Ascending aorta (tissue), 2 donors: Measurements from ENCODE around the gene SMYD2. TPM values are rescaled to one million over a fixed set of nuclear protein-coding genes. Genes with fewer than 3 reads are reported as not detected.

Source experiments
- DNase-seq, 2 donors: peaks; one replicate each; pipeline ENCODE4 v3.0.0-alpha.2; 2019; ENCODE audit warnings: low spot score in 2 of 2
- H3K27ac ChIP-seq, 2 donors: fragments of 200-600 bp; sonication (generic); one replicate each; pipeline ENCODE4 v1.5.1; 2016 to 2017; ENCODE audit warnings: mild to moderate bottlenecking in 1 of 2
- H3K27me3 ChIP-seq: fragments of 200-600 bp; sonication (generic); one replicate; pipeline ENCODE4 v1.5.1; 2017
- H3K36me3 ChIP-seq, 2 donors: fragments of 200-600 bp; sonication (generic); one replicate each; pipeline ENCODE4 v1.5.1; 2016
- H3K4me1 ChIP-seq, 2 donors: fragments of 200-600 bp; sonication (generic); one replicate each; pipeline ENCODE4 v1.5.1; 2016 to 2017; ENCODE audit warnings: mild to moderate bottlenecking in 1 of 2
- H3K4me3 ChIP-seq, 2 donors: fragments of 200-600 bp; sonication (generic); one replicate each; pipeline ENCODE4 v1.5.1; 2016 to 2017; ENCODE audit warnings: mild to moderate bottlenecking in 1 of 2
- H3K9me3 ChIP-seq, 2 donors: fragments of 200-600 bp; sonication (generic); one replicate each; pipeline ENCODE4 v1.5.1; 2016
- CTCF ChIP-seq, 3 experiments: fragments of 200-600 bp in 2 of 3; fragments of 450-650 bp in 1 of 3; sonication (generic) in 2 of 3; IDR thresholded peaks; one replicate each; pipeline ENCODE4 v1.5.1; 2016 to 2019; ENCODE audit warnings: antibody characterized with exemption in 3 of 3, mild to moderate bottlenecking in 1 of 3, moderate library complexity in 1 of 3
- intact Hi-C: fragments of 100-400 bp; cut with DNase I; formaldehyde crosslinking; loops from one replicate; pipeline ENCODE4 v1.15.1; 2023
- total RNA-seq: library from RNA; depleted of rRNA; stranded (reverse); fragments of >200 nt; gene quantifications from one replicate; pipeline ENCODE4 v1.1.0, GENCODE V29; 2016

Gene SMYD2
- total RNA-seq, 1 donor from 2014 or later, result 2.4 TPM

DNA sequence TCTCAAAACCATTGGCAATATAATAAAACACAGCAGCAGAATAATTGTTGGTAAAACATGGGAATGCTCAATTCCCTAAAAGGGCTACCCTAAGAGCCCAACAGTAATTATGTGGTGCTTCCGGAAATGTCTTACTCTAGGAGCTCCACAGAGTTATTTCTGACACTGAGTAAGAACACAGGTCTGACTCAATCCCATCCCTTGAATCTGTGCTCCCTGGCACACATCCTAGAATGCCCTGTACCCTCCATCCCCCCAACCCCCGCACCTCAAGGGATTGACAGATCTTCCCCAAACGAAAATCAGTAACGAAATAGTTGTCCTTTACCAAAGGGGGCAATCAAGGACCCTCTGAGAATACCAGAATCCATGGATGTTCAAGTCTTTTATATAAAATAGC is 71.9 kb downstream of the SMYD2 start:
- Histone ChIP-seq H3K27ac (no peak overlapping the region), H3K9me3 (no peaks in the 10 kb centered on the region), H3K4me3 (no peak overlapping the region), H3K4me1 (no peaks in the 10 kb centered on the region), H3K27me3 (no peaks in the 10 kb centered on the region), H3K36me3 (peaks cover 9 to 30% of the 10 kb centered on the region in 2 donors)
- intact Hi-C loops, result no loop called here
- TF ChIP-seq CTCF (IDR thresholded peaks at IDR 0.05), result no peak
- DNase-seq, result no peak

- no peaks in the 10 kb centered on the region for H3K9me3 ChIP-seq
- intact Hi-C loops, result no loop called here
- peaks cover 9 to 36% of the 10 kb centered on the region in 2 donors for H3K36me3 ChIP-seq
- no peaks in the 10 kb centered on the region for H3K27me3 ChIP-seq
- DNase-seq, result no peak
- TF ChIP-seq CTCF (IDR thresholded peaks at IDR 0.05), result no peak
- H3K4me1 ChIP-seq, result no peaks in the 10 kb centered on the region
- no peak overlapping the region for H3K27ac ChIP-seq
- H3K4me3 ChIP-seq, result no peak overlapping the region
Observed at GRCh38 chr1:214354440-214355148, 73.6 kb downstream of the SMYD2 start.

DNA sequence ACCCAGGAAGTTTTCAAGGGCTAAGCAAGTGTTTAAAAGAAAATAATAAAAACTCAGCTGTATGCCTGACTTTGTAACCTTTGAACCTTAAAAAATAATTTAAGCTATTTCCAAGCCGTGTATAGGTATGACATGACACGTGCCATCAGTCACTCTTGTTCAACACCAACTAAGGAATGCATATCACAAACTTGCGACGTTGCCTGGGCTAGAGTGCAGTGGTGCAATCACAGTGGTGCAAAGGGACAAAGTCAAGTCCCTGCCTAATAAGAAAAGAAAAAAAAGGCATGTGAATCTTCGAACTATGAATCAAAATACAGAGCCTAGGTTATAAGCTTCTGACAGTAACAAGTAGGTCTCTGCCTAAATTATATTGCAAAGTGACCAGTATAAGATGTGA is 79.2 kb downstream of the SMYD2 start:
- intact Hi-C loops, result no loop called here

GRCh38 chr1:214360525-214361164 is 79.7 kb downstream of the SMYD2 start:
- intact Hi-C loops, result no loop called here
- no peak for TF ChIP-seq CTCF (IDR thresholded peaks at IDR 0.05)
- Histone ChIP-seq H3K36me3 (peaks cover 21 to 51% of the 10 kb centered on the region in 2 donors), H3K9me3 (no peaks in the 10 kb centered on the region), H3K27me3 (no peaks in the 10 kb centered on the region), H3K4me3 (no peak overlapping the region), H3K4me1 (peaks cover 0 to 7% of the 10 kb centered on the region in 2 donors), H3K27ac (peak overlapping the region in 1 of 2 donors; percentile 69)
- no peak for DNase-seq

More for the DNA sequence above, 79.2 kb downstream of the SMYD2 start:
- no peak for DNase-seq
- H3K27me3 ChIP-seq, result no peaks in the 10 kb centered on the region
- peaks cover 21 to 55% of the 10 kb centered on the region in 2 donors for H3K36me3 ChIP-seq
- TF ChIP-seq CTCF (IDR thresholded peaks at IDR 0.05), result no peak
- H3K9me3 ChIP-seq, result no peaks in the 10 kb centered on the region
- peaks cover 0 to 7% of the 10 kb centered on the region in 2 donors for H3K4me1 ChIP-seq
- H3K27ac ChIP-seq, result no peak overlapping the region
- no peak overlapping the region for H3K4me3 ChIP-seq

DNA sequence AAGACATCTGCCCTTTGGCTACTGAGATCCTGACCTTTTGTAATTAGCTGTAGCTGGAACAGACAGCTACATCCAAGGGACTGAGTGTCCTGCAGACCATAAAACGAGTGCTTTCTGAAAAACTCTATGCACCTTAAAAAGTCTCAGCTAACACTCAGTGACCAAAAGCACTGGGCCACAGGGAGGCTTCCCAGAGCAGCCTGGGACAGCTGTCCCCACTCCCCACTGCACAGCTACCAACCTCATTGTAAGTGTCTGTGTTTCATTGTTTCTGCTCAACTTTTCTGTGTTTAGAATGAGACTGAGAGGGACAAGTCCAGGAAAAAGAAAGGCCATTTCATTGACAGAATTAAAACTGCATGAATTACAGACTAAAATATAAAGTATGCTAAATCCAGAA is 80.7 kb downstream of the SMYD2 start:
- Histone ChIP-seq H3K36me3 (peaks cover 19 to 41% of the 10 kb centered on the region in 2 donors), H3K4me1 (peaks cover 0 to 7% of the 10 kb centered on the region in 2 donors), H3K4me3 (no peak overlapping the region), H3K27ac (peak overlapping the region; percentile 69 to 71), H3K9me3 (no peaks in the 10 kb centered on the region), H3K27me3 (no peaks in the 10 kb centered on the region)
- no peak for DNase-seq
- intact Hi-C loops, result no loop called here
- no peak for TF ChIP-seq CTCF (IDR thresholded peaks at IDR 0.05)
